Adrenal gland (tissue), 12 donors: ENCODE data around the gene NAPG. TPM values are rescaled to one million over a fixed set of nuclear protein-coding genes. Genes with fewer than 3 reads are reported as not detected.

ENCODE experiments used
- DNase-seq, 7 donors: peaks; one replicate each; pipeline ENCODE4 v3.0.0-alpha.2; 2019 to 2020
- H3K27ac ChIP-seq, 5 donors: fragments of 200-600 bp; sonication (generic) in 4 of 5; 1 replicate in 3 of 5; 2 replicates in 2 of 5; pipeline versions ENCODE4 v1.5.1 to v1.8.0; 2016 to 2020; ENCODE audit warnings: mild to moderate bottlenecking in 1 of 5
- H3K27me3 ChIP-seq: fragments of 200-600 bp; 2 replicates; pipeline ENCODE4 v1.8.0; 2021
- H3K36me3 ChIP-seq, 2 donors: fragments of 200-600 bp; replicated peaks in 1 of 2; 1 replicate in 1 of 2; 2 replicates in 1 of 2; pipeline versions ENCODE4 v1.5.1 to v1.8.0; 2018 to 2022
- H3K4me1 ChIP-seq, 2 donors: fragments of 200-600 bp; replicated peaks in 1 of 2; 1 replicate in 1 of 2; 2 replicates in 1 of 2; pipeline versions ENCODE4 v1.5.1 to v1.8.0; 2018 to 2021
- H3K4me3 ChIP-seq, 4 donors: fragments of 200-600 bp; sonication (generic) in 3 of 4; one replicate each; pipeline ENCODE4 v1.5.1; 2016 to 2018
- H3K9me3 ChIP-seq, 3 donors: fragments of 200-600 bp; sonication (generic) in 1 of 3; replicated peaks in 1 of 3; 1 replicate in 2 of 3; 2 replicates in 1 of 3; pipeline versions ENCODE4 v1.5.1 to v1.8.0; 2016 to 2021
- CTCF ChIP-seq, 6 experiments: fragments of 450-650 bp in 4 of 6; fragments of 200-600 bp in 2 of 6; sonication (generic) in 1 of 6; IDR thresholded peaks; 1 replicate in 5 of 6; 2 replicates in 1 of 6; pipeline versions ENCODE4 v1.5.1 to v1.8.0; 2016 to 2021; ENCODE audit warnings: antibody characterized with exemption in 6 of 6, mild to moderate bottlenecking in 2 of 6, moderate library complexity in 1 of 6
- POLR2A ChIP-seq, 2 donors: fragments of 450-650 bp; IDR thresholded peaks; one replicate each; pipeline ENCODE4 v1.6.1; 2017; ENCODE audit warnings: antibody characterized with exemption in 2 of 2, mild to moderate bottlenecking in 2 of 2, moderate library complexity in 1 of 2
- WGBS, 4 donors: extraction: QIAGEN DNeasy Blood & Tissue Kit in 2 of 4; methylation state at CpG; one replicate each; pipeline versions ENCODE4 v1.1.5 to v1.1.7; 2013 to 2017; 5-methylcytosine and 5-hydroxymethylcytosine counted together
- intact Hi-C, 2 donors: fragments of 100-400 bp; cut with DNase I; formaldehyde crosslinking; loops; one replicate each; pipeline versions ENCODE4 v1.14.1 to v1.15.0; 2022 to 2023
- polyA plus RNA-seq, 3 donors: library from polyadenylated mRNA; stranded (reverse); fragments of 200-250 nt in 2 of 3; fragments of 350-450 nt in 1 of 3; fragmentation: Illumina TruSeq in 1 of 3; extraction: RNeasy Lipid Tissue Mini Kit (QIAGEN cat#74804) in 1 of 3; gene quantifications; one replicate each; pipeline ENCODE4 v1.2.3, GENCODE V29; 2013 to 2014
- total RNA-seq, 9 donors: library from RNA; depleted of rRNA in 4 of 9; stranded (reverse); fragments of >200 nt in 4 of 9; fragments of 120-200 nt in 1 of 9; fragmentation: NEBNext Ultra II Directional in 1 of 9; extraction: Animal tissue kit (Norgen Biotek cat#: 25700) in 1 of 9; gene quantifications; one replicate each; pipeline versions ENCODE4 v1.1.0 to v1.2.4, GENCODE V29; 2013 to 2023
- donor health status: healthy with polysubstance abuse.
- donor health status: Bipolar disorder and iron deficiency.
- donor health status: DM: yes; HTN: yes; CAD: no.
- donor health status: DM: no; HTN: no; CAD: no.
- donor health status: DM: no; HTN: no; CAD: no.
- donor health status: DM: yes; HTN: yes; CAD: no.

The NAPG gene
- total and polyA plus RNA-seq, 12 donors = 17.0 to 63.9 (median 41.4) TPM

- TF ChIP-seq CTCF (IDR thresholded peaks at IDR 0.05) = no peak
- TF ChIP-seq POLR2A (IDR thresholded peaks at IDR 0.05) = no peak
- DNase-seq = no peak
- 91 to 99% (median 96%) methylated on average over 18 to 20 of the region's 20 CpGs for WGBS, 4 donors
- Histone ChIP-seq H3K9me3 (no peaks in the 10 kb centered on the region), H3K27ac (no peak overlapping the region), H3K4me3 (no peak overlapping the region), H3K27me3 (no peaks in the 10 kb centered on the region), H3K36me3 (no peaks in the 10 kb centered on the region), H3K4me1 (peaks cover 0 to 13% of the 10 kb centered on the region in 2 donors)
- intact Hi-C loops = no loop called here
Observed at GRCh38 chr18:10485475-10485874, 40.4 kb upstream of the NAPG start.

- DNase-seq = no peak
- 46 to 59% (median 52%) methylated on average over 3 of the region's 3 CpGs for WGBS, 4 donors
- Histone ChIP-seq H3K27me3 (no peaks in the 10 kb centered on the region), H3K4me1 (peaks cover 0 to 13% of the 10 kb centered on the region in 2 donors), H3K36me3 (no peaks in the 10 kb centered on the region), H3K4me3 (no peak overlapping the region), H3K27ac (peak overlapping the region in 1 of 5 donors; percentile 74), H3K9me3 (no peaks in the 10 kb centered on the region)
- no peak for TF ChIP-seq POLR2A (IDR thresholded peaks at IDR 0.05)
- TF ChIP-seq CTCF (IDR thresholded peaks at IDR 0.05) = no peak
- intact Hi-C loops = no loop called here
Observed at GRCh38 chr18:10486362-10486761, 39.5 kb upstream of the NAPG start.

- Histone ChIP-seq H3K4me3 (no peak overlapping the region), H3K9me3 (no peaks in the 10 kb centered on the region), H3K27me3 (no peaks in the 10 kb centered on the region), H3K36me3 (no peaks in the 10 kb centered on the region), H3K27ac (peak overlapping the region in 1 of 5 donors; percentile 74), H3K4me1 (peaks cover 0 to 13% of the 10 kb centered on the region in 2 donors)
- intact Hi-C loops = no loop called here
- TF ChIP-seq CTCF (IDR thresholded peaks at IDR 0.05) (no peak), POLR2A (IDR thresholded peaks at IDR 0.05) (no peak)
- DNase-seq = no peak
- WGBS, 4 donors = 80 to 89% (median 84%) methylated on average over 6 of the region's 6 CpGs
Observed at GRCh38 chr18:10487154-10487553, 38.7 kb upstream of the NAPG start.

- intact Hi-C loops = no loop called here
- 29 to 50% (median 40%) methylated on average over 4 of the region's 4 CpGs for WGBS, 4 donors
- no peaks in the 10 kb centered on the region for H3K36me3 ChIP-seq
- H3K4me3 ChIP-seq = no peak overlapping the region
- no peaks in the 10 kb centered on the region for H3K9me3 ChIP-seq
- peaks cover 0 to 8% of the 10 kb centered on the region in 2 donors for H3K4me1 ChIP-seq
- H3K27me3 ChIP-seq = no peaks in the 10 kb centered on the region
- DNase-seq = peak; percentile 54 to 79 (median 71)
- TF ChIP-seq CTCF (IDR thresholded peaks at IDR 0.05) (no peak), POLR2A (IDR thresholded peaks at IDR 0.05) (no peak)
- H3K27ac ChIP-seq = peak overlapping the region in 4 of 5 donors; percentile 5 to 74 (median 41)
Observed at GRCh38 chr18:10488017-10488416, 37.8 kb upstream of the NAPG start.
